Measurements from ENCODE around the gene POLR2A. TPM values are rescaled to one million over a fixed set of nuclear protein-coding genes. Genes with fewer than 3 reads are reported as not detected.

The POLR2A gene
- total RNA-seq, 1 donor from 2014 or later, result 151 TPM

DNA sequence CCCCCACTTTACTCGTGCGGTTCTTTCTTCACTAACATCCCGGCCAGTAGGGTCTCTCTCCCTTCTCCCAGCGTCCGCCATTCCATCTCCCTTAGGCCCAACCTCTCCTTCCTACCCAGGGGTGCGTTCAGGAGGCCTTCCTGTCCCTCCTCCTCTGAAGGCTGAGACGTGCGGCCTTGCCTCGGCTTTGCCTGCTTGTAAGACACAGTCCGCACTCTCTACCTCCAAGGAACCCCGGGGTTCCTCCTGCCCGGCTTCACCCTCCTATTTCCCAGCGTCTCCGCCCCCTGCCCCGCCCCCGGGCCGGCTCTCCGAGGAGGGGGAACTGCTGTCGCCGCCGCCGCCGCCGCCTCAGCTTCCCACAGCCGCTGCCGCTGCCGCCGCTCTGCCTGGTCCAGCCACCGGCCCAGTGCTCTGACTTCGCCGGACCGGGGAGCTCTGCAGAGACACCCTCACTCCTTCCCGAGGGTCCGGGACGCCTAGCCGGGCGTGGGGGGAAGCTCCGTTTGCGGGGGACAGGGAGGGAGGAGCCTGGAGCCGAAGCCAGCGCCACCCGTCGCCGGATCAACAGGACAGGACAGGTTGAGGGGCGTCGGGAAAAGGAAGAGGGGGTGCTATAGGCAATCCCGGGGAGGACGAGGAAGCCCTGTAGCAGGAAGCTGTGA lies 46.1 kb upstream of the POLR2A start:
- Histone ChIP-seq H3K4me2 (ENCODE audit: low read length) (peak overlapping the region; percentile 84), H2AFZ (ENCODE audit: low read depth, low read length) (peak overlapping the region; percentile 75), H3K9ac (ENCODE audit: low read length) (no peak overlapping the region), H3K27ac (ENCODE audit: low read depth, low read length) (no peak overlapping the region), H3K4me1 (ENCODE audit: insufficient read depth, low read length) (peaks cover 27% of the 10 kb centered on the region), H3K4me3 (ENCODE audit: insufficient read depth, low read depth, low read length) (peak overlapping the region; percentile 37), H3K36me3 (ENCODE audit: insufficient read depth, low read length) (no peaks in the 10 kb centered on the region), H3K9me3 (ENCODE audit: insufficient read depth, low read depth, low read length) (no peaks in the 10 kb centered on the region), H4K20me1 (ENCODE audit: insufficient read depth, low read length) (peaks cover 13% of the 10 kb centered on the region), H3K27me3 (ENCODE audit: insufficient read depth, low read length) (peaks cover 27% of the 10 kb centered on the region), H3K79me2 (ENCODE audit: insufficient read depth, low read length) (no peaks in the 10 kb centered on the region)
- peaks cover 9% of the 10 kb centered on the region for H3K36me3 Mint-ChIP-seq (ENCODE audit: low read depth, unreplicated experiment)
- H3K27ac Mint-ChIP-seq (ENCODE audit: unreplicated experiment), result peak overlapping the region; percentile 88
- H3K4me1 Mint-ChIP-seq (ENCODE audit: low read depth, unreplicated experiment), result peaks cover 13% of the 10 kb centered on the region
- TF ChIP-seq, protein P1, sequence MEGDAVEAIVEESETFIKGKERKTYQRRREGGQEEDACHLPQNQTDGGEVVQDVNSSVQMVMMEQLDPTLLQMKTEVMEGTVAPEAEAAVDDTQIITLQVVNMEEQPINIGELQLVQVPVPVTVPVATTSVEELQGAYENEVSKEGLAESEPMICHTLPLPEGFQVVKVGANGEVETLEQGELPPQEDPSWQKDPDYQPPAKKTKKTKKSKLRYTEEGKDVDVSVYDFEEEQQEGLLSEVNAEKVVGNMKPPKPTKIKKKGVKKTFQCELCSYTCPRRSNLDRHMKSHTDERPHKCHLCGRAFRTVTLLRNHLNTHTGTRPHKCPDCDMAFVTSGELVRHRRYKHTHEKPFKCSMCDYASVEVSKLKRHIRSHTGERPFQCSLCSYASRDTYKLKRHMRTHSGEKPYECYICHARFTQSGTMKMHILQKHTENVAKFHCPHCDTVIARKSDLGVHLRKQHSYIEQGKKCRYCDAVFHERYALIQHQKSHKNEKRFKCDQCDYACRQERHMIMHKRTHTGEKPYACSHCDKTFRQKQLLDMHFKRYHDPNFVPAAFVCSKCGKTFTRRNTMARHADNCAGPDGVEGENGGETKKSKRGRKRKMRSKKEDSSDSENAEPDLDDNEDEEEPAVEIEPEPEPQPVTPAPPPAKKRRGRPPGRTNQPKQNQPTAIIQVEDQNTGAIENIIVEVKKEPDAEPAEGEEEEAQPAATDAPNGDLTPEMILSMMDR (IDR thresholded peaks at IDR 0.05; ENCODE audit: insufficient read depth, low read depth, low read length), result no peak
- TF ChIP-seq EZH2 (IDR thresholded peaks at IDR 0.05; ENCODE audit: insufficient read depth, low read length), result peak; percentile 64
- DNase-seq (ENCODE audit: low read depth) (no peak), FAIRE-seq (no peak)
- H3K27me3 Mint-ChIP-seq (ENCODE audit: low read depth, unreplicated experiment), result peaks cover 1% of the 10 kb centered on the region
- H3K9me3 Mint-ChIP-seq (ENCODE audit: unreplicated experiment), result no peaks in the 10 kb centered on the region
- peak overlapping the region; percentile 94 for H3K4me3 Mint-ChIP-seq (ENCODE audit: unreplicated experiment)

DNA sequence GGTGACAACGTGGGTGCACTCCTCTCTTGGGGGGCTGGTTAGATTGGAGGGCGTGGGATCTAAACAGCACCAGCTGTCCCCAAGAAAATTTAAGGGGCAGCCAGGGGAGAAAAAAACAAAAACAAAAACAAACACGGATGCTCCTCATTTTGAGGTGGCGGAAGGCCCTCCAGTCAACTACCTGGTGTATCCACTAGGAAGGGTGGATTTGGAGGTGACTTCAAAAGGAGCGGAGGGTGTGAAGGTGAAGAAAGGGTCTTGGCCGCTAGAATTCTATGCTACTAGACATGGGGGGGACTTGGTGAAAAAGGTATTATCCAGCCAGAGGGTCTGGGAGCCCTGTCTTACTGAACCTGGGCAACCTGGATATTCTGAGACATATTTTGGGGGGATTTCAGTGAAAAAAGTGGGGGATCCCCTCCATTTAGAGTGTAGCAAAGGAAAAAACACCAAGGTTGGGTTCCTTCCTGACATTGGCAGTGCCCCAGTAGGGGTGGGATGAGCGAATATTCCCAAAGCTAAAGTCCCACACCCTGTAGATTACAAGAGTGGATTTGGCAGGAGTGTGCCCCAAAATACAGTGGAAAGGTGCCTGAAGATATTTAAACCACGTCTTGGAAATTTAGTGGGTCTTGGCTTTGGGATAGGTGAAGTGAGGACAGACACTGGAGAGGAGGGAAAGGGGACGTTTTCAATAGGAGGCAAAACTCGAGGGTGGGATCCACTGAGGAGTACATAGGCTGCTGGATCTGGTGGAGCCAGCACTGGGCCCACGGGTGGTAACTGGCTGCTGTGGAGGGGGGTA lies 45.3 kb upstream of the POLR2A start:
- H3K9ac ChIP-seq (ENCODE audit: low read length), result no peak overlapping the region
- H2AFZ ChIP-seq (ENCODE audit: low read depth, low read length), result no peak overlapping the region
- Mint-ChIP-seq H3K4me1 (ENCODE audit: low read depth, unreplicated experiment) (peaks cover 13% of the 10 kb centered on the region), H3K4me3 (ENCODE audit: unreplicated experiment) (peak overlapping the region; percentile 94), H3K27ac (ENCODE audit: unreplicated experiment) (peak overlapping the region; percentile 78), H3K36me3 (ENCODE audit: low read depth, unreplicated experiment) (peaks cover 15% of the 10 kb centered on the region), H3K9me3 (ENCODE audit: unreplicated experiment) (no peaks in the 10 kb centered on the region), H3K27me3 (ENCODE audit: low read depth, unreplicated experiment) (peaks cover 2% of the 10 kb centered on the region)
- H4K20me1 ChIP-seq (ENCODE audit: insufficient read depth, low read length), result peaks cover 13% of the 10 kb centered on the region
- DNase-seq (ENCODE audit: low read depth) (no peak), FAIRE-seq (no peak)
- H3K27me3 ChIP-seq (ENCODE audit: insufficient read depth, low read length), result peaks cover 27% of the 10 kb centered on the region
- H3K79me2 ChIP-seq (ENCODE audit: insufficient read depth, low read length), result no peaks in the 10 kb centered on the region
- no peaks in the 10 kb centered on the region for H3K9me3 ChIP-seq (ENCODE audit: insufficient read depth, low read depth, low read length)
- H3K4me2 ChIP-seq (ENCODE audit: low read length), result peak overlapping the region; percentile 84
- no peaks in the 10 kb centered on the region for H3K36me3 ChIP-seq (ENCODE audit: insufficient read depth, low read length)
- peaks cover 27% of the 10 kb centered on the region for H3K4me1 ChIP-seq (ENCODE audit: insufficient read depth, low read length)
- H3K4me3 ChIP-seq (ENCODE audit: insufficient read depth, low read depth, low read length), result peak overlapping the region; percentile 37
- H3K27ac ChIP-seq (ENCODE audit: low read depth, low read length), result no peak overlapping the region
- TF ChIP-seq, protein P1 (IDR thresholded peaks at IDR 0.05; ENCODE audit: insufficient read depth, low read depth, low read length), result no peak
- no peak for TF ChIP-seq EZH2 (IDR thresholded peaks at IDR 0.05; ENCODE audit: insufficient read depth, low read length)

All from astrocyte (in vitro differentiated cells and primary cell).